Fibroblast of mammary gland (primary cell): ENCODE data around the gene FOSL2.

Experiments used
- DNase-seq: peaks from one replicate; pipeline ENCODE4 v3.0.0-alpha.2; 2010; ENCODE audit warnings: low read depth
- H3K4me3 ChIP-seq: 2 replicates; pipeline ENCODE4 v1.5.1; 2011; ENCODE audit warnings: low read depth, mild to moderate bottlenecking, low read length, moderate library complexity; ENCODE audit not compliant: control insufficient read depth
- TF ChIP-seq, protein P1 (sequence below): conservative IDR thresholded peaks from 2 replicates; pipeline ENCODE4 v1.5.1; 2011; ENCODE audit warnings: low read depth, low read length, inconsistent platforms; ENCODE audit not compliant: control insufficient read depth, insufficient read depth

Gene FOSL2

DNA sequence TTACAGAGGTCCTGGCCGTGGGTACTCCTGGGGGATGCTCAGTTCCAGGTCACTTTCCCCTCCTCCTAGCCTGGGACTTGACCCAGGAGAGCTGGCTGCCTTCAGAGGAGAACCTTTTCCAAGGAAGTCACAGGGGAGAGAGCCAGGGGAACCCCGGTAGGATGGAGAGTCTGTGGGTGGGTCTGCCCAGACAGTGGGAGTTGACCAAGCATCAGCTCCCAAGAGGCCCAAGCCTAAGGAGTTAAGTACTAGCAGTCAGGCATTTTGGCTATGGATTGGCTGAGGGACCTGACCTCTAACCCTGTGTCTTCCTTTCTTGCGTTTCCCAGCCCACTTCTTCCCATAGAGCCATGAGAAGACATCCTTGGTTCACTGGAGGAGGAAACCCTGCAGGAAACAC lies 54.4 kb downstream of the FOSL2 start:
- TF ChIP-seq, protein P1, sequence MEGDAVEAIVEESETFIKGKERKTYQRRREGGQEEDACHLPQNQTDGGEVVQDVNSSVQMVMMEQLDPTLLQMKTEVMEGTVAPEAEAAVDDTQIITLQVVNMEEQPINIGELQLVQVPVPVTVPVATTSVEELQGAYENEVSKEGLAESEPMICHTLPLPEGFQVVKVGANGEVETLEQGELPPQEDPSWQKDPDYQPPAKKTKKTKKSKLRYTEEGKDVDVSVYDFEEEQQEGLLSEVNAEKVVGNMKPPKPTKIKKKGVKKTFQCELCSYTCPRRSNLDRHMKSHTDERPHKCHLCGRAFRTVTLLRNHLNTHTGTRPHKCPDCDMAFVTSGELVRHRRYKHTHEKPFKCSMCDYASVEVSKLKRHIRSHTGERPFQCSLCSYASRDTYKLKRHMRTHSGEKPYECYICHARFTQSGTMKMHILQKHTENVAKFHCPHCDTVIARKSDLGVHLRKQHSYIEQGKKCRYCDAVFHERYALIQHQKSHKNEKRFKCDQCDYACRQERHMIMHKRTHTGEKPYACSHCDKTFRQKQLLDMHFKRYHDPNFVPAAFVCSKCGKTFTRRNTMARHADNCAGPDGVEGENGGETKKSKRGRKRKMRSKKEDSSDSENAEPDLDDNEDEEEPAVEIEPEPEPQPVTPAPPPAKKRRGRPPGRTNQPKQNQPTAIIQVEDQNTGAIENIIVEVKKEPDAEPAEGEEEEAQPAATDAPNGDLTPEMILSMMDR = no peak
- no peak overlapping the region for H3K4me3 ChIP-seq
- peak; percentile 67 for DNase-seq

DNA sequence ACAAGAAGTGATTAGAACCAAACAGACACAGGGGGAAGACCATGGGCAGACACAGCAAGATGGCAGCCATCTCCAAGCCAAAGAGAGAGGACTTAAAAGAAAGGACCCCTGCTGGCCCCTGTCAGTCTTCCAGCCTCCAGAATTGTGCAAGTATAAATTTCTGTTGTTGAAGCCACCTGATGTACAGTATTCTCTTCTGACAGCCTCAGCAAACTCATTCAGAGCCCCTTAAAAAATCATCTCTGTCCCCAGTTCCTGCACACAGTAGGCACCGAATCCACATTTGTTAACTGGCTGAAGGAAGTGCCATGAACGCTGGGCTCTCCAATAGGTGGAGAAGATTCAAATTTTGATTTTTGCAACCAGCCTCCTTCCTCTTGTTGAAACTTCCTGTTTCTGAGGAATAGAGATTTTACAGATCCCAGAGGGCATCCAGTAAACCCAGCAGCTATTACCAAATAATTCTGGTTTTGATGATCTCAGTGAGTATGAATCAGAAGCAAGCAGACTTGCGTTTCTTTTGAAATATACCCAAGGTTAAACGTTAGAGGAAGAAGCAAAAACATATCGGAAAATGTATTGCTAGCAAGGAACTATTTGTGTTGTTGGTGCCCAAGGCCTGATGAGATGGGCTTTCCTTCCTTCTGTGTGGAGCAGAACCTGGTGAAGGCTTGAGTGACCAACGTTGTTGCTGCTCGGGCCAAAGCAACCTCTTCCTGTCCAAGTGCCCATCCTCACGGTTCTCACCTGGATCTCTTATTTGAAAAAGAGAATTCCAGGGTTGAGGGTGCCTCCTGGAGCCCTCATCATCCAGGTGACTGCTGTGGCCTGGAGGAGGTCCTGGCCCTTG lies 55.5 kb downstream of the FOSL2 start:
- H3K4me3 ChIP-seq = no peak overlapping the region
- TF ChIP-seq, protein P1 = no peak
- DNase-seq = peak; percentile 95

DNA sequence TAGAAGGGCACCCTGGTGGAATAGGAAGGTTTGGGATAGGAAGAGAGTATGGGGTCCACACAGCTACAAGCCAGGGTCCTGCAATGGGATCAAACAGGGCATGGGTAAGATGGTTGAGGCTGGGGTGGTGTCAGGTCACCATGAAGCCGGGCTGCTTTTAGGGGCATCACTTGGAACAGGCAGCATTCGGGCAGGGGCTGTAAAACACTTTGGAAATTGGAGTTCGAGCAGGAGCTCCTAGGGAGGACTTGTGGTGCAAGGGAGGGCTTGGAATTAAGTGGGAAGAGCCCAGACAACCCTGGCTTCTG lies 56.1 kb downstream of the FOSL2 start:
- no peak for DNase-seq
- TF ChIP-seq, protein P1 = no peak
- no peak overlapping the region for H3K4me3 ChIP-seq

DNA sequence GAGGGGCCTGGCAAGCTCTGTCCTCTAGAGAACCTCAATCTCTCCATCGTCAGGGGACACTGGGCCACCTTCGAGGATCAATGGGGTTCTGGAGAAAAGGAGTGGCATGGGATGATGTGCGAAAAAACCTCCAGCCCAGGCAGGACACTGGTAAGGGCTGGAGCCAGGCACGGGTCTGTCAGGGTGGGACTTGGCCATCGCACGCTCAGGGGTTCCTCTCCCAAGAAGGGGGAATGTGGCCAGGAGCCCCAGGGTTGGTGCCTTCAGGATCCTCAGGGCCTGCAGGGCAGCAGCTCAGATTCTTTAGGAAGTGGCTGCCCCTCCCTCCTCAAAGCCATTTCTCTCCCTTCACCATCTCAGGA lies 56.4 kb downstream of the FOSL2 start:
- no peak overlapping the region for H3K4me3 ChIP-seq
- DNase-seq = no peak
- TF ChIP-seq, protein P1 = no peak

DNA sequence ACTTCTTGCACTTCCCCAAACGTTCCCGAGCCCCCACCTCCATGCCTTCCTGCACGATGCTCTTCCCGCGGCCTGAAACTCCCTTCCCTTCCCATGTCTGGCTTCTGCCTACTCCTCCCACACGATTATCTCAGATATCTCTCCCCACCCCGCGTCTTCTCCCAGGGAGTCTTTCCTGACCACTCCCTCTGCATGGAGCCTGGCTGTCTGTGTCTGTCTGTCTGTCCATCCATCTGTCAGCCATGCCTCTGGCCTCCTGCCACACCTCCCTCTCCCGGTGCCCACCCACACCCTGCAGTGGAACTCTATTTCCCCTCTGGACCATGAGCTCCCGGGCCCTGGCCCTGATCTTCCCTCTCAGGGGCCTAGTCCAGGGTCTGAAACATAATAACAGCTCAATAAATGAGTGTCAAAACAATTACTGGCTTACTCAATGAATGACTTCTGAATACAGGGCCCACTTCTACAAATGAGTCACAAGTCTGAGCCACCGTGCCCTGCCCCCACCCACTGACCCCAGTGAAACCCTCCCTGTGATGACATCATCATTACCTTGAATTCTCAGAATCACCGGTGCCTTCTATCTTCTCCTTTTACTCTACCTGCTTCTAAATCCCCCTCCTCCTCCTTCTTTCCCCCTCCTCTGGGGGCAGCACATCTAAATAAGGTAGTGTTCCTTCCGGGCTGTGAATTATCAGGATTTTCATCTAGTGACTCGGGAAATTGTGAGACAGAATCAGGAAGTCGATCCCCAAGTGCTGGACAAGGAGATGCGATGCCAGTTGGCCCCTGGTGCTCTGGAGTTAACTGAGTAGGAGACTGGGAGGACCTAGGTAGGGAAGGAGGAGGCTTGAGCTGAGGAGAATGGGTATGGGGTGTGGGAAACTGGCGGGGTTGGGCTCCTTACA lies 57.1 kb downstream of the FOSL2 start:
- no peak overlapping the region for H3K4me3 ChIP-seq
- DNase-seq = peak; percentile 67
- TF ChIP-seq, protein P1 = no peak

DNA sequence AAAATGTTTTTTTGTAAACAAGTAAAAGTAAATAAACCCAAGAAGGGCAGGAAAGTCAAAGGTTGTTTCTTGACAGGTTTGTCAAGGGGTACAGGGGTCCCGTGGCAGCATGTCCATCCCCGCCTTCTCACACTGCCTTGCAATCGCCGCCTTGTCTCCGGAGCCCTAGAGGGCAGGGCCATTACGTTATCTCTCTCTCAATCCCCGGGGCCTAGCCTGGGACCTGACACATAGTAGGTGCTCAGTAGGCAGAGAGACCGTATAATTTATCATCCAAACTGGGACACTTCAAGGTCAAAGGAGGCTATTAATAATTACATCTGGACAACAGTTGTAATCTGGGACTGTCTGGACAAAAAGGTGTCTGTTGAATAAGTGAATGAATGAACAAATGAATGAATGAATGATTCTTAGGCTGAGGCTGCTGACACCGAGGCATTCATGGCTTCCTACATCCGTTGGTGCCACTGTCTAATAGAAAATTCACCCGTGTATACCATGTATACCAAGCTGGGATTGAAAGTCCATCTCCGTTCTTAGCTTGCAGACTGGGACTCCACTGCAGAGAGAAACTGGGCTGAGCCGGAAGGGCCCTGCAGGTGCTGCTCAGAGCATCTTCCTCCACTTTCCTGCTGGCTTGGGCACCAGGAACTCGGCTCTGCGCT lies 58.4 kb downstream of the FOSL2 start:
- DNase-seq = no peak
- no peak overlapping the region for H3K4me3 ChIP-seq
- TF ChIP-seq, protein P1 = no peak
